T-helper 9 cell (primary cell): Measurements from ENCODE around the gene SEC24D.

Source experiments
- DNase-seq: peaks from one replicate; pipeline ENCODE4 v3.0.0-alpha.2; 2020

SEC24D gene

GRCh38 chr4:118772767-118773428, 63.0 kb downstream of the SEC24D start:
- DNase-seq = no peak

- DNase-seq = no peak
These were observed 63.7 kb downstream of the SEC24D start for GRCh38 chr4:118772081-118772766.

GRCh38 chr4:118770741-118771187, 65.2 kb downstream of the SEC24D start:
- no peak for DNase-seq

GRCh38 chr4:118769161-118769560, 66.8 kb downstream of the SEC24D start:
- DNase-seq = no peak

GRCh38 chr4:118767109-118767508, 68.8 kb downstream of the SEC24D start:
- no peak for DNase-seq

- DNase-seq = no peak
These were observed 70.5 kb downstream of the SEC24D start for GRCh38 chr4:118765399-118765798.

- DNase-seq = no peak
These were observed 73.0 kb downstream of the SEC24D start for GRCh38 chr4:118762730-118763477.

GRCh38 chr4:118762155-118762554, 73.8 kb downstream of the SEC24D start:
- no peak for DNase-seq

- no peak for DNase-seq
These were observed 74.4 kb downstream of the SEC24D start for GRCh38 chr4:118761397-118762016.

- no peak for DNase-seq
These were observed 75.4 kb downstream of the SEC24D start for GRCh38 chr4:118760493-118760892.

- DNase-seq = no peak
These were observed 75.8 kb downstream of the SEC24D start for GRCh38 chr4:118760092-118760491.

- no peak for DNase-seq
These were observed 76.4 kb downstream of the SEC24D start for GRCh38 chr4:118759481-118759880.

- DNase-seq = no peak
These were observed 77.6 kb downstream of the SEC24D start for GRCh38 chr4:118758293-118758692.

GRCh38 chr4:118757761-118758251, 78.1 kb downstream of the SEC24D start:
- no peak for DNase-seq

- no peak for DNase-seq
These were observed 79.0 kb downstream of the SEC24D start for GRCh38 chr4:118756958-118757357.

- no peak for DNase-seq
These were observed 79.5 kb downstream of the SEC24D start for GRCh38 chr4:118756429-118756828.

- no peak for DNase-seq
These were observed 80.3 kb downstream of the SEC24D start for GRCh38 chr4:118755438-118756226.

GRCh38 chr4:118754890-118755289, 81.0 kb downstream of the SEC24D start:
- DNase-seq = no peak

- no peak for DNase-seq
These were observed 82.2 kb downstream of the SEC24D start for GRCh38 chr4:118753685-118754084.

GRCh38 chr4:118753096-118753495, 82.8 kb downstream of the SEC24D start:
- no peak for DNase-seq

GRCh38 chr4:118752551-118752950, 83.4 kb downstream of the SEC24D start:
- no peak for DNase-seq

- DNase-seq = no peak
These were observed 84.2 kb downstream of the SEC24D start for GRCh38 chr4:118751629-118752323.
